GM12878 (cell line): Measurements from ENCODE around the gene ZNF419. TPM values are rescaled to one million over a fixed set of nuclear protein-coding genes. Genes with fewer than 3 reads are reported as not detected.

Experiments
- ATAC-seq: fragments of 200-7000 bp; cut with Tn5 transposase; 3 replicates; pipeline ENCODE4 v1.9.1; 2020; ENCODE audit warnings: mild to moderate bottlenecking, moderate library complexity
- BruUV-seq: library from RNA; stranded (reverse); fragments of 400-500 nt; replicated peaks from 2 replicates; lab custom pipeline; 2021; lab: Mats Ljungman, UMichigan
- CTCF ChIA-PET: fragments of 300-600 bp; sonication (Branson Sonifier 250); formaldehyde crosslinking; extraction: SDS; loops from one replicate; lab custom pipeline; 2021; ENCODE audit warnings: inconsistent platforms; lab: Yijun Ruan, JAX
- POLR2A ChIA-PET: fragments of 350-600 bp; formaldehyde crosslinking; extraction: SDS; loops from one replicate; lab custom pipeline; 2021; ENCODE audit warnings: inconsistent platforms; lab: Charles Lee
- RAD21 ChIA-PET: fragments of 300-600 bp; sonication (Branson Sonifier 250); formaldehyde crosslinking; loops from one replicate; lab custom pipeline; 2023; ENCODE audit warnings: antibody characterized with exemption; ENCODE audit not compliant: unreplicated experiment; lab: Charles Lee
- SMC1A ChIA-PET: fragments of 300-600 bp; sonication (Branson Sonifier 250); formaldehyde crosslinking; loops from one replicate; lab custom pipeline; 2023; ENCODE audit not compliant: unreplicated experiment, uncharacterized antibody; lab: Charles Lee
- DNase-seq: peaks from one replicate; pipeline ENCODE4 v3.0.0-alpha.2; 2011; ENCODE audit warnings: low read depth, low spot score
- FAIRE-seq: peaks from 3 replicates; lab custom pipeline; 2011; peaks lifted over from hg19 to GRCh38; lab: Jason Lieb, UNC
- H2AFZ ChIP-seq: 2 replicates; pipeline ENCODE4 v1.6.0; 2011; ENCODE audit warnings: low read depth, low read length, control low read depth; ENCODE audit not compliant: control insufficient read depth
- H3K27ac ChIP-seq: 2 replicates; pipeline ENCODE4 v1.5.1; 2011; ENCODE audit warnings: control low read depth; ENCODE audit not compliant: control insufficient read depth, insufficient read depth
- H3K27me3 ChIP-seq, 2 experiments: replicated peaks in 1 of 2; 2 replicates each; pipeline versions ENCODE4 v1.6.0 to v1.6.1; 2011; ENCODE audit warnings: low read length in 1 of 2; ENCODE audit not compliant: control insufficient read depth in 2 of 2, insufficient read depth in 2 of 2
- H3K36me3 ChIP-seq, 2 experiments: 2 replicates each; pipeline ENCODE4 v1.5.1; 2011; ENCODE audit warnings: low read length in 1 of 2; ENCODE audit not compliant: control insufficient read depth in 2 of 2, insufficient read depth in 2 of 2
- H3K4me1 ChIP-seq: 2 replicates; pipeline ENCODE4 v1.6.1; 2011; ENCODE audit warnings: mild to moderate bottlenecking, low read length, moderate library complexity, mixed read lengths; ENCODE audit not compliant: control insufficient read depth, insufficient read depth
- H3K4me2 ChIP-seq: 2 replicates; pipeline ENCODE4 v1.6.0; 2011; ENCODE audit warnings: control low read depth; ENCODE audit not compliant: control insufficient read depth, insufficient read depth
- H3K4me3 ChIP-seq: fragments of 200-600 bp; sonication (generic); 2 replicates; pipeline ENCODE4 v1.5.1; 2016
- H3K79me2 ChIP-seq: 2 replicates; pipeline ENCODE4 v1.6.0; 2011; ENCODE audit warnings: low read length; ENCODE audit not compliant: control insufficient read depth, insufficient read depth
- H3K9ac ChIP-seq: 2 replicates; pipeline ENCODE4 v1.8.0; 2011; ENCODE audit warnings: low read length, control low read depth, mixed read lengths; ENCODE audit not compliant: control insufficient read depth, insufficient read depth
- H3K9me3 ChIP-seq: replicated peaks from 3 replicates; pipeline ENCODE4 v1.5.1; 2011; ENCODE audit warnings: mild to moderate bottlenecking, low read length; ENCODE audit not compliant: control insufficient read depth, insufficient read depth
- H4K20me1 ChIP-seq: 2 replicates; pipeline ENCODE4 v1.6.0; 2011; ENCODE audit not compliant: control insufficient read depth, insufficient read depth
- BRCA1 ChIP-seq: IDR thresholded peaks from 2 replicates; pipeline ENCODE4 v1.6.1; 2011; ENCODE audit warnings: low read depth, low read length, improper control_type of control experiment
- CREM ChIP-seq: IDR thresholded peaks from 2 replicates; pipeline ENCODE4 v1.6.1; 2014; ENCODE audit warnings: antibody characterized with exemption, low read depth
- FOXK2 ChIP-seq: fragments of 450-650 bp; IDR thresholded peaks from 2 replicates; pipeline ENCODE4 v1.6.1; 2017; ENCODE audit warnings: mild to moderate bottlenecking, moderate library complexity
- JUNB ChIP-seq: IDR thresholded peaks from 2 replicates; pipeline ENCODE4 v1.6.1; 2016; ENCODE audit warnings: antibody characterized with exemption, mild to moderate bottlenecking
- SMAD5 ChIP-seq: IDR thresholded peaks from 2 replicates; pipeline ENCODE4 v1.6.1; 2016; ENCODE audit warnings: antibody characterized with exemption, low read depth
- ZNF217 ChIP-seq: fragments of 450-650 bp; IDR thresholded peaks from 2 replicates; pipeline ENCODE4 v1.6.1; 2017; ENCODE audit warnings: antibody characterized with exemption, mild to moderate bottlenecking
- ZNF592 ChIP-seq: fragments of 450-650 bp; IDR thresholded peaks from 2 replicates; pipeline ENCODE4 v1.6.1; 2017; ENCODE audit warnings: mild to moderate bottlenecking, moderate library complexity
- ZZZ3 ChIP-seq: IDR thresholded peaks from 2 replicates; pipeline ENCODE4 v1.6.1; 2011; ENCODE audit warnings: low read depth; ENCODE audit not compliant: control insufficient read depth, insufficient read length
- WGBS: methylation state at CpG from one replicate; pipeline ENCODE4 v1.1.6; 2016; ENCODE audit warnings: low lambda C conversion rate; ENCODE audit not compliant: insufficient replicate concordance, insufficient coverage; ENCODE audit errors: missing lambda C conversion rate; 5-methylcytosine and 5-hydroxymethylcytosine counted together
- in situ Hi-C: fragments of 300-500 bp; cut with MboI; formaldehyde crosslinking; loops from 9 replicates; pipeline ENCODE4 v1.14.3; 2018; ENCODE audit warnings: mixed read lengths
- intact Hi-C: fragments of 100-400 bp; cut with micrococcal nuclease; formaldehyde crosslinking; loops from one replicate; pipeline ENCODE4 v1.14.2; 2022; ENCODE audit not compliant: unreplicated experiment
- polyA plus RNA-seq, 11 experiments: library from polyadenylated mRNA; depleted of rRNA in 4 of 11; unstranded in 6 of 11; stranded (reverse) in 5 of 11; fragments of >200 nt; fragmentation: Nextera tagmentation in 4 of 11; fragmentation: Illumina TruSeq in 1 of 11; extraction: Ambion mirVana in 4 of 11; extraction: Trizol in 1 of 11; gene quantifications; 1 replicate in 1 of 11; 2 replicates in 10 of 11; pipeline versions ENCODE4 v1.2.1 to v1.2.3, GENCODE V29; 2011 to 2016; ENCODE audit warnings: inconsistent platforms in 2 of 11, missing spikeins in 2 of 11, low read depth in 1 of 11
- total RNA-seq, 4 experiments: library from RNA; depleted of rRNA in 3 of 4; stranded (reverse); fragments of >200 nt in 3 of 4; fragmentation: Illumina TruSeq in 1 of 4; extraction: Trizol in 1 of 4; gene quantifications; 2 replicates each; pipeline versions ENCODE4 v1.2.1 to v1.2.3, GENCODE V29; 2013 to 2021
- TF ChIP-seq, protein P1 (sequence below), 3 experiments: IDR thresholded peaks in 2 of 3; conservative IDR thresholded peaks in 1 of 3; 2 replicates each; pipeline ENCODE4 v1.5.1; 2011; ENCODE audit warnings: low read depth in 3 of 3, low read length in 3 of 3, mild to moderate bottlenecking in 3 of 3, control low read depth in 2 of 3, moderate library complexity in 2 of 3, inconsistent platforms in 1 of 3, mixed read lengths in 1 of 3; ENCODE audit not compliant: control insufficient read depth in 2 of 3, insufficient read depth in 1 of 3; ENCODE audit errors: extremely low read depth in 1 of 3
- TF ChIP-seq, protein P2 (sequence below): fragments of 450-650 bp; IDR thresholded peaks from 2 replicates; pipeline ENCODE4 v1.6.1; 2014; ENCODE audit warnings: mild to moderate bottlenecking

ZNF419 gene
- total and polyA plus RNA-seq, 10 of the 15 experiments (the other 5 are each of a cell fraction or from before 2014, with no cell fraction given), result 0.98 to 12.8 (median 7.3) TPM

GRCh38 chr19:57466489-57466888 is 21.1 kb upstream of the ZNF419 start:
- DNase-seq, result no peak
- ChIA-PET SMC1A (interaction anchor here (1.3 kb wide), 1 partner anchor 61 kb away, joined by 5 read pairs; no protein-coding TSS in a partner anchor), CTCF (interaction anchor here (1.3 kb wide), 1 partner anchor 881 kb away, joined by 4 read pairs; no protein-coding TSS in a partner anchor), RAD21 (no interaction called here), POLR2A (no interaction called here)
- WGBS, result 86% methylated on average over 5 of the region's 5 CpGs
- intact Hi-C loops, result no loop called here
- no peak for ATAC-seq
- Histone ChIP-seq H3K9me3 (peaks cover 5% of the 10 kb centered on the region), H3K27me3 (no peaks in the 10 kb centered on the region), H3K27ac (no peak overlapping the region), H3K9ac (no peak overlapping the region), H3K79me2 (no peaks in the 10 kb centered on the region), H3K4me3 (no peak overlapping the region), H2AFZ (no peak overlapping the region), H3K4me1 (no peaks in the 10 kb centered on the region), H3K4me2 (no peak overlapping the region), H3K36me3 (no peaks in the 10 kb centered on the region), H4K20me1 (no peaks in the 10 kb centered on the region)
- TF ChIP-seq BRCA1, result no peak
- TF ChIP-seq SMAD5, result no peak
- TF ChIP-seq CREM, result no peak
- TF ChIP-seq, protein P1, sequence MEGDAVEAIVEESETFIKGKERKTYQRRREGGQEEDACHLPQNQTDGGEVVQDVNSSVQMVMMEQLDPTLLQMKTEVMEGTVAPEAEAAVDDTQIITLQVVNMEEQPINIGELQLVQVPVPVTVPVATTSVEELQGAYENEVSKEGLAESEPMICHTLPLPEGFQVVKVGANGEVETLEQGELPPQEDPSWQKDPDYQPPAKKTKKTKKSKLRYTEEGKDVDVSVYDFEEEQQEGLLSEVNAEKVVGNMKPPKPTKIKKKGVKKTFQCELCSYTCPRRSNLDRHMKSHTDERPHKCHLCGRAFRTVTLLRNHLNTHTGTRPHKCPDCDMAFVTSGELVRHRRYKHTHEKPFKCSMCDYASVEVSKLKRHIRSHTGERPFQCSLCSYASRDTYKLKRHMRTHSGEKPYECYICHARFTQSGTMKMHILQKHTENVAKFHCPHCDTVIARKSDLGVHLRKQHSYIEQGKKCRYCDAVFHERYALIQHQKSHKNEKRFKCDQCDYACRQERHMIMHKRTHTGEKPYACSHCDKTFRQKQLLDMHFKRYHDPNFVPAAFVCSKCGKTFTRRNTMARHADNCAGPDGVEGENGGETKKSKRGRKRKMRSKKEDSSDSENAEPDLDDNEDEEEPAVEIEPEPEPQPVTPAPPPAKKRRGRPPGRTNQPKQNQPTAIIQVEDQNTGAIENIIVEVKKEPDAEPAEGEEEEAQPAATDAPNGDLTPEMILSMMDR (IDR thresholded peaks at IDR 0.05 in 2 of 3, conservative IDR thresholded peaks at IDR 0.05 in 1 of 3; ENCODE audit: control insufficient read depth in 2 of 3, extremely low read depth in 1 of 3, insufficient read depth in 1 of 3, low read depth in 3 of 3, low read length in 3 of 3), result no peak
- TF ChIP-seq ZNF592, result no peak
- TF ChIP-seq, protein P2, sequence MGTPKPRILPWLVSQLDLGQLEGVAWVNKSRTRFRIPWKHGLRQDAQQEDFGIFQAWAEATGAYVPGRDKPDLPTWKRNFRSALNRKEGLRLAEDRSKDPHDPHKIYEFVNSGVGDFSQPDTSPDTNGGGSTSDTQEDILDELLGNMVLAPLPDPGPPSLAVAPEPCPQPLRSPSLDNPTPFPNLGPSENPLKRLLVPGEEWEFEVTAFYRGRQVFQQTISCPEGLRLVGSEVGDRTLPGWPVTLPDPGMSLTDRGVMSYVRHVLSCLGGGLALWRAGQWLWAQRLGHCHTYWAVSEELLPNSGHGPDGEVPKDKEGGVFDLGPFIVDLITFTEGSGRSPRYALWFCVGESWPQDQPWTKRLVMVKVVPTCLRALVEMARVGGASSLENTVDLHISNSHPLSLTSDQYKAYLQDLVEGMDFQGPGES, result no peak
- no peak for TF ChIP-seq FOXK2
- no peak for TF ChIP-seq ZNF217
- TF ChIP-seq ZZZ3, result no peak
- TF ChIP-seq JUNB, result no peak
- BruUV-seq, result no TSS peak
- in situ Hi-C loops, result no loop called here
- FAIRE-seq, result no peak
